Activated naive CD4-positive, alpha-beta T cell treated with anti-CD3 and anti-CD28 coated beads for 36 hours (primary cell): ENCODE measurements around the gene SCAND1. TPM values are rescaled to one million over a fixed set of nuclear protein-coding genes. Genes with fewer than 3 reads are reported as not detected.

Experiments used
- total RNA-seq, 2 experiments: library from RNA; stranded (reverse); gene quantifications; one replicate each; pipeline ENCODE4 v1.2.3, GENCODE V29; 2021

SCAND1 gene
- total RNA-seq, 2 experiments from 2014 or later, result 41.9 to 43.1 TPM

Other genes starting within 250 kb of the SCAND1 start
- gene RBM39, start 212.2 kb downstream of the SCAND1 start, total RNA-seq, result 100 to 1,000 TPM; 297 to 304 TPM
- gene PHF20, start 182.5 kb downstream of the SCAND1 start, total RNA-seq, result 10 to 100 TPM; 39.8 to 46.0 TPM
- 1 to 10 TPM; 4.8 to 5.3 TPM for gene CNBD2, start 14.1 kb upstream of the SCAND1 start, total RNA-seq
- gene EPB41L1, start 200.2 kb upstream of the SCAND1 start, total RNA-seq, result 1 to 10 TPM in 1 of 2 experiments, under 1 TPM in 1; 0.57 to 1.1 TPM